GM19035 (cell line): ENCODE measurements around the gene SH3RF2.
"Not testable (repeated sequence)": the region's sequence is repeated elsewhere in the genome, so short reads cannot be mapped to it uniquely, and the experiment has no call there.

Experiments used
- ATAC-seq: cut with Tn5 transposase; IDR thresholded peaks from one replicate; pipeline ENCODE4 v1.9.1; 2021; ENCODE audit not compliant: unreplicated experiment

Gene SH3RF2

GRCh38 chr5:145978171-145978570 lies 41.8 kb downstream of the SH3RF2 start:
- no peak for ATAC-seq

DNA sequence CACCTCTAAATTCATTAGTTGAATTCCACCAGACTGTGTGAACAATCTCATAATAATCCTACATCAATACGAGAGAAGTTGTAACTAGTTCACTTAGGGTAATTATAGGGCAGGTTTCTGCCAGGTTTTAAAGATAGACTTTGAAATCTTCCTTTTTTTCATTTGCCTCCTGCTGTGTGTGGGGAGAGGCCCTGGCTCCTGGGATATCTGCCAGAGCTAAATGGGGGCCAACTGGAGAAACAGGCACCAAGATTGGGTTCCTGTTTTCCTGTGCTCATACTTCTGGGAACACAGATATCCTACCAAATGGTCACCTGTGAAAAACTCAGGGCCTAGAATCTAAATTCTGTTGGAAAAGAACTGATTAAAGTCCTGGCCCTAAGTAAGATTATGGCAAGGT lies 42.3 kb downstream of the SH3RF2 start:
- no peak for ATAC-seq

- ATAC-seq, result no peak
Measured at GRCh38 chr5:145979270-145980223, 43.2 kb downstream of the SH3RF2 start.

DNA sequence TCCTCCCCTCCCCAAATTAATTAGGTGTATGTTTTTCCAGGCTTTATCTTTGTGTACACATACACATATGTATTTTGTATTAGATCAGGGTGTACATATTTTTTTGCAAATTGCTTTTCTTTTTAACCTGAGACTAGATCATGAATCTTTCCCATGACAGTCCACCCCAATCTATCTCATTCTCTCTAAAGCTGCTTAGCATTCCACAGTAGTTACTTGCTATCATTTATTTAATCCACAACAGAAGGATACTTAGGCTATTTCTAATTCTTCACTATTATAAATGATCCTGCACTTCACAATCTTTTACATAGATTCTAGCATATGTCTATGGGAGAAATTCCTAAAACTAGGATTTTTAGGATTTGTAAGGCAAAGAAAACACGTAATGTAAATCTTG lies 43.9 kb downstream of the SH3RF2 start:
- ATAC-seq, result no peak

GRCh38 chr5:145980718-145981117 lies 44.3 kb downstream of the SH3RF2 start:
- no peak for ATAC-seq

- no peak for ATAC-seq
Measured at GRCh38 chr5:145981589-145982571, 45.5 kb downstream of the SH3RF2 start.

DNA sequence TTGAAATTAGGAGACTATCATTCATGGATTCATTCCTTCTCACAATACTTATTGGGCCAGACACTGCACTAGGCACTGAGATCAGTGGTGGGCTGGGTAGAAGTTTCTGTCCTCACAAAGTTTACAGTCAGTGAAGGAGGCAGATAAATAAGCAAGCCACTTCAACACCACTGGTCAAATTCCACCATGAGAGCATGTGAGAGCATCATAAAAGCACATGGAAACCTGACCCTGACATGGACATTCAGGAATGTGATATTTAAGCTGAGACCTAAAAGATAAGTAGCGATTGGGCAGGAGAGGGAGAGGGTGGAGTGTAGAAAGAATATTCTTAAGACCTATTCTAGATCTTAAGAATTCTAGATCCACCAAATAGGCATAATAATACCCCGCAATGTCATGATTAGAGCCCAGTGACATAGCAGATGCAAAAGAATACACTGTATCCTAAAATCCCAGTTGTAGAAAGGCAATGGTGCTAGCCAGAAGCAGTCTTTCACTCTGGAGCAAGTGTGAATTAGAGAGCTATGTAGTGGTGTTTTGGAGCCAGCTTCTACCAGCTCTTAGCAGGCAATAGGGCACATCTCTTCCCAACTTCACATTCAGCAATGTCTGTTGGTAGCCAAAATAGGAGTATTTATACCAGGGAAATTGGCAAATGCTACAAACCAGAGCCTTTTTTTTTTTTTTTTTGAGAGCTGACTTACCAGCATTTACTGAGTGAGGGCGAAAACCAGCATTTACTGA lies 46.4 kb downstream of the SH3RF2 start:
- ATAC-seq, result no peak

GRCh38 chr5:145983446-145983845 lies 47.1 kb downstream of the SH3RF2 start:
- no peak for ATAC-seq

GRCh38 chr5:145984072-145984471 lies 47.7 kb downstream of the SH3RF2 start:
- no peak for ATAC-seq

- no peak for ATAC-seq
Measured at GRCh38 chr5:145987856-145988255, 51.5 kb downstream of the SH3RF2 start.

GRCh38 chr5:145988993-145989392 lies 52.6 kb downstream of the SH3RF2 start:
- ATAC-seq, result no peak

DNA sequence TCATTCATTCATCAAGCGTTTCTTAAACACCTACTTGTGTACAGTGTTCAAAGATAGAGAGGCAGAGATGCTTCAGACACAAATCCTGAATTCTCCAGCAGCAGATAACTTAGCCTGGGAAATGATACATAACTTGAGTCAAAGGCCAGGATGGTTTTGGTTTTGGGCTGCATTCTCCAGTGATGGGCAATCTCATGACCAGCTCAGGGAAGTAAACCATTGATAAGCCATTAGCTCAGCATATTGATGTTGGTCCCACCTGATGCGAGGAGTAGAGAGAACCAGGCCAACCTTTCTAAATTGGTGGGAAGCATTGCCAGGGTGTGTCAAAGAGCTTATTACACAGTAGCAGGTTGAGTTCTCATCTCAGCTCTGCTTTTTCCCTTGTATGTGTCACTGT lies 53.0 kb downstream of the SH3RF2 start:
- no peak for ATAC-seq

DNA sequence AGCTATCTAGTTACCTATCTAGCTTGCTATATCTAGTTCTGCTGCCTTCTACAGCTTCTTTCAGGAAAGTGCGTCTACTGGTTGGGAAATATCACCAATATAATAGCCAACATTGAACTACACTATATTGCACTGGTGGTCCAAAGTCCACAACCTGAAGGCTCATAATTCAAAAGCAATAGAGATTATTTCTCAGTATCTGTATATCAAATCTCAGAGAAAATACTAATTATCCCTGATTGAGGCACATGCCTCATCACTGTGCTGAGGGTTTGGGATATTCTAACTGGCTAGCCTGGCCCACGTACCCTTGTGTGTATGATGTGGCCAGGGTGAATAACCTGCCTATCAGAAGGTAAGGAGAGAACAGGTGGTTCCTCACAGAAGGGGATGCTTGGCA lies 53.8 kb downstream of the SH3RF2 start:
- no peak for ATAC-seq

DNA sequence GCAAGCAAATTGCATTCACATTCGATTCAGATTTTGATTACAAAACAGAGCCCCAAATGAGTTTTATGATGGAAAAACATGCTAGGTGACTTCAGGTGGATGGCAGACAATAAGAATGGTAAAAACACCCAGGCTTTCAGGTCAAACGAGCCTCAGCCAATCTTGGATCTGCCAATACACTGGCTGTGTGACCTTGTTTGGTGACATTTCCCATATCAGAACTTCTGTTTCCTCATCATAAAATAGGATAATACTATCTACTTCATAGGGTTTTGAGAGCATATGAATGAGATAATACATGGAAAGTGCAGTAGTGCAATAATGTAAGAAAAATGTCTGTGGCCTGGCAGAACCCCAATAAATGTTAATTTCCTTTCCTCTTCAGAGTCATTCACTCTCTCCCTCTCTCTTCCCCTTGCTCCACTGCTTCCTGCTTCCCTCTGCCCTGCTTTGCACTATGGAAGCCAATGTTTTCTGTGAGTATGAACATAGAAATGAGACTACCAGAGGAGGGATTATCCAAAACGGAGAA lies 54.7 kb downstream of the SH3RF2 start:
- ATAC-seq, result no peak

DNA sequence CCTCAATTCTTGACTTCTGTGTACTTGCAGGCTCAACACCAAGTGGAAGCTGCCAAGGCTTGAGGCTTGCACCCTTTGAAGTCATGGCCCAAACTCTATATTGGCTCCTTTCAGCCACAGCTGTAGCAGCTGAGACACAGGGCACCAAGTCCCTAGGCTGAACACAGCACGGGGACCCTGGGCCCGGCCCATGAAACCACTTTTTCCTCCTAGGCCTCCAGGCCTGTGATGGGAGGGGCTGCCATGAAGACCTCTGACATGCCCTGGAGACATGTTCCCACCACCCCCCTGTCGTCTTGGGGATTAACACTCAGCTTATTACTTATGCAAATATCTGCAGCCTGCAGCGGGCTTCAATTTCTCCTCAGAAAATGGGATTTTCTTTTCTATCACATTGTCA lies 57.2 kb downstream of the SH3RF2 start:
- ATAC-seq, result not testable (repeated sequence)

DNA sequence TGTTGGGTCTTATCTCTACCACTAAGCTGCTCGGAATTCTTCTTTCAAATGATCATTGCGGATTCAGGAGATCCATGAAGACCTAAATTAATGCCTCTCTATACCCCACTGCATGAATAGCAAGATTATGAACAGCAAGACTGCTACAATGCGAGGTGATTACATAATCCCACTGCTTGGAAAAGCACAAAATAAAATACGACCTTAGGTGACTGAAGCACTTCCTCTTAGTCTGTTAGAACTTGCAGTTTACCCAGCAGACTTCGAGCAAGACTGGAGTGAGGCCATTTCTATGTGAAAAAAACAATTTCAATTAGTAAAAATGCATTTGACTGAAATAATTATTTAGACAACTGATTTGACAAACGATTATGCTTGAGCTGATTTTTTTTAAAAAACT lies 59.8 kb downstream of the SH3RF2 start:
- ATAC-seq, result no peak

DNA sequence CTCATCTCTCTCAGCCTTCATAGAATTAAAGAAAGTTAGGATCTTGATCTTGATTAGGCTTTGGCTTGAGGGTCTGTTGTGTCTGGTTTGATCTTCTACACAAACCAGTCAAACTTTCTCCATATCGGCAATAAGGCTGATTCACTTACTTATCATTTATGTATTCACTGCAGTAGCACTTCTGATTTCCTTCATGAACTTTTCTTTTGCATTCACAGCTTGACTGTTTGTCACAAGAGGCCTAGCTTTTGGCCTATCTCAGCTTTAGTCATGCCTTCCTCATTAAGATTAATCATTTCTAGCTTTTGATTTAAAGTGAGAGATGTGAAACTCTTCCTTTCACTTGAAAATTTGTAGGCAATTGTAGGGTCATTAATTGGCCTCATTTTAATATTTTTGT lies 62.8 kb downstream of the SH3RF2 start:
- no peak for ATAC-seq

DNA sequence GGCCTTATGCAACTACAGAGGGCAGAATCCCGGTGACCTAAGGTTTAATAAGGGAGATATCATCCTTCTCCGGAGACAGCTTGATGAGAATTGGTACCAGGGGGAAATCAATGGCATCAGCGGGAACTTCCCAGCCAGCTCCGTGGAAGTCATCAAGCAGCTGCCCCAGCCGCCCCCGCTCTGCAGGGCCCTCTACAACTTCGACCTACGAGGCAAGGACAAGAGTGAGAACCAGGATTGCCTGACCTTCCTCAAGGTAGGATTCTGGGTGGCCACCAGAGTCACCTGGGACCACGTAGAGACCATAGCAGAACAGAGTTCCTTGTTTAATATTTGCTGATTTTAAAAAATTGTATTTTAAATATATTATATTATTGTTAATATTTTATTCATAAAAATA lies 63.7 kb downstream of the SH3RF2 start:
- no peak for ATAC-seq

DNA sequence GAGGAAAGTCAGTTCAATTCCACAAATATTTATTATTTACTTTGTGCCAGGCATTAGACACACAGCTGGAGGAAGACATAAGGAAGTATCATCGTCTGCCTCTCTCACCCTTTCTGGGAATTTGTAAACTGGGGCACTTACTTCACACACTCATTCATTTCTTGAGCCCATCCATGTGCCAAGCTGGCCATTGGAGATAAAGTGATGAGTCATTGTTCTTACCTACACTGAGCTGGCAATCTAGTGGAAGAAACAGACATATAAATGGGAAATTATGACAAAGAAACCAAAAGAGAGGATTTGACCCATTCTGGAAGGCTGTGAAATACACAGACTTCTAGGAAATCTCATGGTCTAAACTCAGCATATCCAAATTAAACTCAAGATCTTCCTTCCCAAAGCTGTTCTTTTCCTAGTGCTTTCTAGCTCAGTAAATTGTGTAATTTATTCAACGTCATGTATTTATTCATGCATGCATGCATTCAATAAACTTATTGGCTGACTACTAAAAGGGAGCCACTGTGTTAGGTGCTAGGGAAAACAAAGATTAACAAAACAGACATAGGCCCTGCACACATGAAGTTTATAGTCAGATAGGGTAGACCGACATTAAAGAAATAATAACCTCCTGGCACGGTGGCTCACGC lies 65.3 kb downstream of the SH3RF2 start:
- ATAC-seq, result no peak

GRCh38 chr5:146002491-146002890 lies 66.1 kb downstream of the SH3RF2 start:
- no peak for ATAC-seq
